ENCODE results near the gene DEFB118. TPM values are rescaled to one million over a fixed set of nuclear protein-coding genes. Genes with fewer than 3 reads are reported as not detected.
A peak's percentile ranks its signal among the peaks of the same experiment; 100 is the strongest.

Gene DEFB118
- total and polyA plus RNA-seq, 2 of the 13 experiments (the other 11 are each of a cell fraction or from before 2014, with no cell fraction given): not detected

DNA sequence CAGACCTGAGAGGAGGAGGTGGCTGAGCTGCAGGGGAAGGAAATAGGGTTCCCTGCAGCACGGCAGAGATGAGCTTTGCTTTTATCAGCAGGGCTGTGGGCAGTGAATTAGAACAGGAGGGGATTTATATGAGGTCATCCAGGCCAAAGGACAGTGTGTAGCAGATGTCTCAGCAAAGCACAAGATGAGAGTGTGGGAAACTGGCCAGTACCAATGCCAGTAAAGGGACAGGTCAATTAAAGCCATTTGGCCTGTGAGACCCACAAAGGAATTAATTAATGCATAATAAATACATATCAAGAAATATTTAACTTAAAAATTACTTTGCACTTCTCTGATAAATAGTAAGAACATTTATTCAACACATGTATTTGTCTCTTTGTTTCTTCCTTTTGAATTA lies 22.1 kb downstream of the DEFB118 start, which contains the start of gene DEFB119 (continued):
- TF ChIP-seq ZNF224 (CRISPR knock-in tag; IDR thresholded peaks at IDR 0.05) (no peak), ZNF609 (CRISPR knock-in tag; IDR thresholded peaks at IDR 0.05; ENCODE audit: borderline replicate concordance) (no peak), CENPT (CRISPR knock-in tag; IDR thresholded peaks at IDR 0.05; ENCODE audit: low read depth) (no peak)

DNA sequence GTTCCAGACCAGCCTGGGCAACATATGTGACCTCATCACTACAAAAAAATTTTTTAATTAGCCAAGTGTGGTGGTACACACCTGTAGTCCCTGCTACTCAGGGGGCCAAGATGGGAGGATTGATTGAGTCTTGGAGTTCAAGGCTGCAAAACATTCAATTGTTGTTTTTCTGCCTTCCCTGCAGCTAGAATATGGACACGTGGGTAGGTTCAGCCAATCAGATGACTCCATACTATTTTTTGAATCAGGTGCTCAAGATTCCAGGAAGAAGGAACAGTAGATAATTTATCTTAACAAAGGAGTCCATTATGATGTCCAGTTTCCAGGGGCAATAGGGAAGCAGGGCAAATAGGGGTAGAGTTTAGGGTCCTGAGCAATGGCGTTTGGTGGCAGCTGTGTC lies 24.4 kb downstream of the DEFB118 start:
- no TSS peak for BruUV-seq (replicated peaks)
- Histone ChIP-seq H3K27ac (ENCODE audit: extremely low read length, insufficient read depth, low read length) (no peak overlapping the region), H3K4me1 (ENCODE audit: insufficient read depth, low read length) (no peaks in the 10 kb centered on the region), H4K20me1 (ENCODE audit: insufficient read depth, low read length) (no peaks in the 10 kb centered on the region), H3K9me3 (ENCODE audit: low read length) (no peaks in the 10 kb centered on the region), H3K27me3 (ENCODE audit: control insufficient read depth in 1 of 2, insufficient read depth in 2 of 2, low read length in 2 of 2) (peaks cover 0 to 9% of the 10 kb centered on the region in 2 experiments; a peak in 2 of 5 replicates), H2AFZ (ENCODE audit: low read length) (no peak overlapping the region), H3K4me2 (ENCODE audit: low read depth, low read length) (no peak overlapping the region), H3K4me3 (replicated peaks in 1 of 3; ENCODE audit: insufficient read depth in 1 of 3, low read depth in 2 of 3, low read length in 3 of 3) (no peak overlapping the region), H3K79me2 (ENCODE audit: insufficient read depth, low read length) (no peaks in the 10 kb centered on the region), H3K9ac (ENCODE audit: insufficient read depth, low read depth, low read length) (no peak overlapping the region), H3K36me3 (replicated peaks in 1 of 2; ENCODE audit: control insufficient read depth in 1 of 2, insufficient read depth in 2 of 2, low read length in 2 of 2) (no peaks in the 10 kb centered on the region)
- FAIRE-seq (no peak), DNase-seq (ENCODE audit: low spot score) (no peak), ATAC-seq (no peak)
- in situ Hi-C loops (cut with HindIII; ENCODE audit: extremely low pct_ligation_motif_present, low pct_unique_long_range_greater_than_20kb) (no loop called here), intact Hi-C loops (cut with micrococcal nuclease; ENCODE audit: unreplicated experiment) (no loop called here)
- CTCF ChIA-PET (ENCODE audit: low intra/inter-chr PET ratio, low total read pairs): no interaction called here
- POLR2A ChIA-PET: no interaction called here
- TF ChIP-seq, protein P1, sequence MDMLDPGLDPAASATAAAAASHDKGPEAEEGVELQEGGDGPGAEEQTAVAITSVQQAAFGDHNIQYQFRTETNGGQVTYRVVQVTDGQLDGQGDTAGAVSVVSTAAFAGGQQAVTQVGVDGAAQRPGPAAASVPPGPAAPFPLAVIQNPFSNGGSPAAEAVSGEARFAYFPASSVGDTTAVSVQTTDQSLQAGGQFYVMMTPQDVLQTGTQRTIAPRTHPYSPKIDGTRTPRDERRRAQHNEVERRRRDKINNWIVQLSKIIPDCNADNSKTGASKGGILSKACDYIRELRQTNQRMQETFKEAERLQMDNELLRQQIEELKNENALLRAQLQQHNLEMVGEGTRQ (IDR thresholded peaks at IDR 0.05; ENCODE audit: low read depth, low read length): peak; percentile 24; the same call in 1 of the 2 replicates
- TF ChIP-seq, protein P1 (CRISPR knock-in tag; IDR thresholded peaks at IDR 0.05; ENCODE audit: borderline replicate concordance): no peak
- TF ChIP-seq ZNF781 (CRISPR knock-in tag; IDR thresholded peaks at IDR 0.05; ENCODE audit: borderline replicate concordance, not compliant biosample characterization) (no peak), SIN3B (IDR thresholded peaks at IDR 0.05; ENCODE audit: low read length) (no peak)
- 0% methylated on average over 2 of the region's 2 CpGs for WGBS (ENCODE audit: low lambda C conversion rate)
